VCaP (cell line): ENCODE data around the gene PTPRD.

Source experiments
- H3K27ac ChIP-seq: fragments of 450-650 bp; 2 replicates; pipeline ENCODE4 v1.5.1; 2017
- TF ChIP-seq, protein P1 (sequence below): fragments of 450-650 bp; conservative IDR thresholded peaks from 2 replicates; pipeline ENCODE4 v1.5.1; 2017; ENCODE audit warnings: mild to moderate bottlenecking, moderate library complexity

Gene PTPRD

DNA sequence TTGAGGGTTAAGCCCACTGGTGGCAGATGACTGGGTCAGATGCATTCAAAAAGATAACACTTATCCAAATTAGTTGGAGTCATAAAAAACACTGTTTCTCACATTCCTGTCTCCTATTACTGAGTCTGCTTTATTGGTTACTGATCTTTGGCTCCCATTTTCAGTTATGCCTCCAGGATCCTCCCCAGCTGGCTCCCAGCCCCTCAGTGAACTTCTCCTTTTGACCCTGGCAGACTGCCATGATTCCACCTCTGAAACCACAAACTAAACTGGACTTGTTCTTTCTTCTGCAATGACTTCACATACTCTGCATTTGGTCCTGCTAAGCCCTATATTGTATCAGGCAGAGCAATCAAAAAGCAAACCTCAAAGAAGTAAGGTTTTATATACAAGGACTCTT, 1952.4 kb downstream of the PTPRD start:
- no peak overlapping the region for H3K27ac ChIP-seq
- TF ChIP-seq, protein P1, sequence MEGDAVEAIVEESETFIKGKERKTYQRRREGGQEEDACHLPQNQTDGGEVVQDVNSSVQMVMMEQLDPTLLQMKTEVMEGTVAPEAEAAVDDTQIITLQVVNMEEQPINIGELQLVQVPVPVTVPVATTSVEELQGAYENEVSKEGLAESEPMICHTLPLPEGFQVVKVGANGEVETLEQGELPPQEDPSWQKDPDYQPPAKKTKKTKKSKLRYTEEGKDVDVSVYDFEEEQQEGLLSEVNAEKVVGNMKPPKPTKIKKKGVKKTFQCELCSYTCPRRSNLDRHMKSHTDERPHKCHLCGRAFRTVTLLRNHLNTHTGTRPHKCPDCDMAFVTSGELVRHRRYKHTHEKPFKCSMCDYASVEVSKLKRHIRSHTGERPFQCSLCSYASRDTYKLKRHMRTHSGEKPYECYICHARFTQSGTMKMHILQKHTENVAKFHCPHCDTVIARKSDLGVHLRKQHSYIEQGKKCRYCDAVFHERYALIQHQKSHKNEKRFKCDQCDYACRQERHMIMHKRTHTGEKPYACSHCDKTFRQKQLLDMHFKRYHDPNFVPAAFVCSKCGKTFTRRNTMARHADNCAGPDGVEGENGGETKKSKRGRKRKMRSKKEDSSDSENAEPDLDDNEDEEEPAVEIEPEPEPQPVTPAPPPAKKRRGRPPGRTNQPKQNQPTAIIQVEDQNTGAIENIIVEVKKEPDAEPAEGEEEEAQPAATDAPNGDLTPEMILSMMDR = no peak

DNA sequence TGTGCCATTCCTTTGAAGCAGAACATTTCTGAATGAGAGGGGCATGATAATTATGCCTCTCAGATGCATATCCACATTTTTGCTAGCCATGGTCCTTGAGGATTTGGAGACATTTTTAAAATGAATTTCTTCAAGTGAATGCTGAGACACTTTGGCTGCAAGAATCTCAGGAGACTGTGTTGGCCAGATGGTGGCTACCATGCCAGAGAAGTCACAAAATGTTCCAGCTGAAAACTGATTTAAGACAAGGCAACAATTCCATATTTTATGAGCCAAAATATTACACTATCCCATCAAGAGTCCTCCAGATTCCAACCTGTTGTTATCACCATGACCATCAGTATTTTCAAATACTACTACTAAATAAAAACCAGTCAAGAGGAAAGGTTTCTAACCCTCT, 1953.7 kb downstream of the PTPRD start:
- H3K27ac ChIP-seq = no peak overlapping the region
- TF ChIP-seq, protein P1 = no peak

DNA sequence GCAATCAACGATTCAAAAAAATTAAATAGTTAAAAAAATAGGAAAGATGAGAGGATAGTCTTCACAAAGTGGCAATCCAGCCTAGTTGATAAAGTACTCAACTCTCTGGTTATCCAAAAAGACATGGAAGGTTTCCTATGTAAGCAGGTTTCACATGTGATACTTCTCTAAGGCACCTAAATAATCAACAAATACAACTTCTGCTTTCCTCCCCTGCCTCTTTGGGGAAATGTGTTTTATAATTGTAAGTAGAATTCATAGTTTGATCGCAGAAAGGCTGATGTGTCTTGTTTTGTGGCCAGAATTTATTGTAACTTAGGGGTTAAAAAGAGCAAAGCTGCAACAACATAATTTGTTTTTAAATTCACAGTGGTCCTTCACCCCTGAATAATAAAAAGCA, 1957.7 kb downstream of the PTPRD start:
- TF ChIP-seq, protein P1 = no peak
- no peak overlapping the region for H3K27ac ChIP-seq

DNA sequence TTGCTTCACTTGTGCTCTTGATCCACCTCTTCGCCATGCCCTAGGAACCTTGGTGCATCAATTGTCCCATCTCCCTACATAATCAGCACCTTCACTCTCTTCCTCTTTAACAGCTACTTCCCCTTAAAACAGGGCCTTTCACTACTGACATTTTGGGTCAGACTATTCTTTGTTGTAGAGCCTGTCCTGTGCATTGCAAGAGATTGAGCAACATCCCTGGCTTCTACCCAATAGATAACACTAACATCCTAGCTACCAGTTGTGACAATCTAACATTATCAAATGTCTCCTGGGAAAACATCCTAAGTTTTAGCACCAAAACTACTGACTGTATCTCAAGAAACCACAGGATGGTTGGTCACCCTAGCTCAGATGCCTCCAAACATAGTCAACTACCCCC, 1958.9 kb downstream of the PTPRD start:
- TF ChIP-seq, protein P1 = no peak
- no peak overlapping the region for H3K27ac ChIP-seq

DNA sequence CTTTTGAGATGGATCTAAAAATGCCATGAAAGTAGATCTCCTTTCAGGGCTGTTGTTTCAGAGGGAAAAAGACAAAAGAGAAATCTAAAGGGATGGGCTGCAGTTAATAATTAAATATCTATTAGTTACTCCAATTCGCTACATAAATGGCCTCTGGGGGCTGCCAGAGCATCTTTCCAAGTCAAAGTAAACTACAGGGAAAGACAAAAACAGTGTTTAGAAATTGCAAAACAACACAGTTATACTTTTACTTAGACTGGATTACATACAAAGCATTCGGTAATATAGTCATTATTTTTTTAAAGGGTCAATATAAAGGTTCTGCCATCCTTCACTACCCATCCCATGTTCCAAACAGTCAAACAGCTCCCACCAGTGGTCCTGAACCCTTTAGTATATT, 1959.7 kb downstream of the PTPRD start:
- H3K27ac ChIP-seq = no peak overlapping the region
- TF ChIP-seq, protein P1 = no peak

DNA sequence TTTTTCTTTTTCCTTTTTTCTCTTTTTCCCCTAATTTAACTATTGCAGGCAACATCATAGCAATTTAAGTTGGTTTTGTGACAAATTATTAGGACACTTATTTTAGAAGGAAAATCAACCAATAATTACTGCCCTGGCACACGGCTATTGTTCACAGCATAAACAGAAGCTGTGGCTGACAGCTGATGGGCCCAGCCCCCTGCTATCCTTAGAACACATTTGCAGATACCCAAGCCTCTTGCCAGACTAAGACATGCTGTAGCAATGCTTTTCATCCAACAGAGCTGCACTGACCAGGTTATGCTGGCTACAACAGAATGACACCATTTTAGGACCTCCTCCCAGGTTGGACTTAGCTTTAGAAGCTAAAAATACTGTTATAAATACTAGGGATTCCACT, 1960.5 kb downstream of the PTPRD start:
- no peak overlapping the region for H3K27ac ChIP-seq
- TF ChIP-seq, protein P1 = no peak

DNA sequence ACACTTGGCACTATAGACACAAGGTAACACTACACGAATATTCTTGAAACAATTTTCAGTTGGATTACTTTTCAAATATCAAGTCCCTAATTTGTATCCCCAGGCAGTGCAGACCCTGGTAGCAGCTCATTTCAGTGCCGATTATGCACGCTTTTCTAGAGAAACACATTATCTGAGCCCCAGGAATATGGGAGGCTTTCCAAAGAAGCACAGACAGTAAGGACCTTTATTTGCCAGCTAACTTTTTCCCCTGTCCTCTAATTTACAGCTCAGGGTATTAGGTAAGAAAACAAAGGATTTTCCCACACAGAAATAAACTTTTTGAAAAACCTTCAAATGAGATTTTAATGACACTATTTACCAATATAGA, 1961.0 kb downstream of the PTPRD start:
- H3K27ac ChIP-seq = no peak overlapping the region
- TF ChIP-seq, protein P1 = no peak
